Aorta (tissue), 5 donors: ENCODE data around the gene NCKAP5. TPM values are rescaled to one million over a fixed set of nuclear protein-coding genes. Genes with fewer than 3 reads are reported as not detected.

Experiments used
- ATAC-seq: fragments of 200-7000 bp; cut with Tn5 transposase; one replicate; pipeline ENCODE4 v1.9.1; 2022; ENCODE audit warnings: moderate library complexity; ENCODE audit not compliant: low FRiP score
- DNase-seq, 2 donors: peaks; one replicate each; pipeline ENCODE4 v3.0.0-alpha.2; 2020
- H3K27ac ChIP-seq, 2 donors: one replicate each; pipeline ENCODE4 v1.5.1; 2013; ENCODE audit warnings: low read length in 2 of 2, mild to moderate bottlenecking in 2 of 2, moderate library complexity in 2 of 2, control low read depth in 1 of 2, inconsistent platforms in 1 of 2, low read depth in 1 of 2
- H3K27me3 ChIP-seq, 2 donors: one replicate each; pipeline ENCODE4 v1.6.1; 2013; ENCODE audit warnings: control low read depth in 1 of 2, low read length in 1 of 2, mild to moderate bottlenecking in 1 of 2, moderate library complexity in 1 of 2; ENCODE audit not compliant: insufficient read depth in 2 of 2, control insufficient read depth in 1 of 2
- H3K36me3 ChIP-seq, 2 donors: one replicate each; pipeline ENCODE4 v1.6.1; 2013; ENCODE audit warnings: control low read depth in 1 of 2, low read length in 1 of 2, mild to moderate bottlenecking in 1 of 2; ENCODE audit not compliant: insufficient read depth in 2 of 2, control insufficient read depth in 1 of 2
- H3K4me1 ChIP-seq, 2 donors: one replicate each; pipeline ENCODE4 v1.6.1; 2013; ENCODE audit warnings: low read length in 2 of 2, control low read depth in 1 of 2, mild to moderate bottlenecking in 1 of 2, moderate library complexity in 1 of 2; ENCODE audit not compliant: insufficient read depth in 2 of 2, control insufficient read depth in 1 of 2
- H3K4me3 ChIP-seq, 2 donors: one replicate each; pipeline ENCODE4 v1.5.1; 2013; ENCODE audit warnings: low read length in 2 of 2, control low read depth in 1 of 2, mild to moderate bottlenecking in 1 of 2
- H3K9me3 ChIP-seq: one replicate; pipeline ENCODE4 v1.6.1; 2013; ENCODE audit warnings: mild to moderate bottlenecking, low read length; ENCODE audit not compliant: control insufficient read depth
- WGBS, 2 donors: extraction: QIAGEN DNeasy Blood & Tissue Kit; methylation state at CpG; one replicate each; pipeline ENCODE4 v1.1.7; 2013; 5-methylcytosine and 5-hydroxymethylcytosine counted together
- intact Hi-C, 2 donors: fragments of 100-400 bp; cut with DNase I; formaldehyde crosslinking; loops; one replicate each; pipeline versions ENCODE4 v1.14.2 to v1.15.0; 2022
- polyA plus RNA-seq, 2 donors: library from polyadenylated mRNA; stranded (reverse); fragments of 200-250 nt; gene quantifications; one replicate each; pipeline ENCODE4 v1.2.3, GENCODE V29; 2013
- total RNA-seq, 2 donors: library from RNA; stranded (reverse); fragmentation: NEBNext Ultra II Directional; extraction: Animal tissue kit (Norgen Biotek cat#: 25700); gene quantifications; one replicate each; pipeline ENCODE4 v1.2.1, GENCODE V29; 2021
- donor health status: healthy with polysubstance abuse.
- donor health status: Bipolar disorder and iron deficiency.
- donor health status: DM: no; HTN: no; CAD: no.
- donor health status: DM: no; HTN: no; CAD: no.
- donor health status: DM: yes; HTN: yes; CAD: no.

NCKAP5 gene
- total and polyA plus RNA-seq, 4 donors: 0.75 to 7.5 (median 2.4) TPM; not detected in 1

- no peaks in the 10 kb centered on the region for H3K4me1 ChIP-seq
- no peaks in the 10 kb centered on the region for H3K9me3 ChIP-seq
- H3K4me3 ChIP-seq: no peak overlapping the region
- intact Hi-C loops: no loop called here
- no peaks in the 10 kb centered on the region for H3K27me3 ChIP-seq
- no peak overlapping the region for H3K27ac ChIP-seq
- no peak for DNase-seq
- 88 to 89% methylated on average over 8 of the region's 8 CpGs for WGBS, 2 donors
- ATAC-seq: no peak
- no peaks in the 10 kb centered on the region for H3K36me3 ChIP-seq
These were observed 774.7 kb downstream of the NCKAP5 start for GRCh38 chr2:132793532-132793931.

- no peaks in the 10 kb centered on the region for H3K27me3 ChIP-seq
- DNase-seq (no peak), ATAC-seq (no peak)
- intact Hi-C loops: no loop called here
- WGBS, 2 donors: 10 to 14% methylated on average over 4 of the region's 4 CpGs
- H3K9me3 ChIP-seq: no peaks in the 10 kb centered on the region
- H3K27ac ChIP-seq: no peak overlapping the region
- H3K4me3 ChIP-seq: no peak overlapping the region
- H3K36me3 ChIP-seq: no peaks in the 10 kb centered on the region
- H3K4me1 ChIP-seq: no peaks in the 10 kb centered on the region
These were observed 778.0 kb downstream of the NCKAP5 start for GRCh38 chr2:132790207-132790785.

- intact Hi-C loops: no loop called here
- Histone ChIP-seq H3K4me1 (no peaks in the 10 kb centered on the region), H3K27me3 (no peaks in the 10 kb centered on the region), H3K4me3 (no peak overlapping the region), H3K27ac (no peak overlapping the region), H3K9me3 (no peaks in the 10 kb centered on the region), H3K36me3 (no peaks in the 10 kb centered on the region)
- WGBS, 2 donors: 91 to 100% methylated on average over 2 of the region's 2 CpGs
- no peak for ATAC-seq
- no peak for DNase-seq
These were observed 779.2 kb downstream of the NCKAP5 start for GRCh38 chr2:132789066-132789465.

GRCh38 chr2:132788310-132788838 lies 779.9 kb downstream of the NCKAP5 start:
- intact Hi-C loops: no loop called here
- H3K27me3 ChIP-seq: no peaks in the 10 kb centered on the region
- H3K9me3 ChIP-seq: no peaks in the 10 kb centered on the region
- no peaks in the 10 kb centered on the region for H3K4me1 ChIP-seq
- 62 to 77% methylated on average over 4 of the region's 4 CpGs for WGBS, 2 donors
- H3K4me3 ChIP-seq: no peak overlapping the region
- H3K36me3 ChIP-seq: no peaks in the 10 kb centered on the region
- no peak overlapping the region for H3K27ac ChIP-seq
- no peak for ATAC-seq
- DNase-seq: no peak

- Histone ChIP-seq H3K4me3 (no peak overlapping the region), H3K36me3 (no peaks in the 10 kb centered on the region), H3K9me3 (no peaks in the 10 kb centered on the region), H3K4me1 (no peaks in the 10 kb centered on the region), H3K27me3 (no peaks in the 10 kb centered on the region), H3K27ac (no peak overlapping the region)
- intact Hi-C loops: no loop called here
- ATAC-seq: no peak
- 78 to 80% methylated on average over 11 of the region's 11 CpGs for WGBS, 2 donors
- DNase-seq: no peak
These were observed 784.4 kb downstream of the NCKAP5 start for GRCh38 chr2:132783883-132784282.

- WGBS, 2 donors: 77 to 78% methylated on average over 7 of the region's 7 CpGs
- Histone ChIP-seq H3K27ac (no peak overlapping the region), H3K9me3 (no peaks in the 10 kb centered on the region), H3K27me3 (no peaks in the 10 kb centered on the region), H3K36me3 (no peaks in the 10 kb centered on the region), H3K4me1 (no peaks in the 10 kb centered on the region), H3K4me3 (no peak overlapping the region)
- no peak for DNase-seq
- no peak for ATAC-seq
- intact Hi-C loops: no loop called here
These were observed 786.0 kb downstream of the NCKAP5 start for GRCh38 chr2:132782176-132782783.

GRCh38 chr2:132780651-132781050 lies 787.6 kb downstream of the NCKAP5 start:
- Histone ChIP-seq H3K27me3 (no peaks in the 10 kb centered on the region), H3K9me3 (no peaks in the 10 kb centered on the region), H3K27ac (no peak overlapping the region), H3K4me3 (no peak overlapping the region), H3K36me3 (no peaks in the 10 kb centered on the region), H3K4me1 (no peaks in the 10 kb centered on the region)
- DNase-seq (no peak), ATAC-seq (no peak)
- intact Hi-C loops: no loop called here
- WGBS, 2 donors: 52% methylated on average over 5 of the region's 5 CpGs

- WGBS, 2 donors: 65 to 77% methylated on average over 1 of the region's 1 CpG
- no peaks in the 10 kb centered on the region for H3K4me1 ChIP-seq
- H3K36me3 ChIP-seq: no peaks in the 10 kb centered on the region
- no peaks in the 10 kb centered on the region for H3K9me3 ChIP-seq
- DNase-seq: no peak
- no peak overlapping the region for H3K4me3 ChIP-seq
- H3K27me3 ChIP-seq: no peaks in the 10 kb centered on the region
- no peak for ATAC-seq
- intact Hi-C loops: no loop called here
- no peak overlapping the region for H3K27ac ChIP-seq
These were observed 789.0 kb downstream of the NCKAP5 start for GRCh38 chr2:132779206-132779721.

- Histone ChIP-seq H3K27me3 (no peaks in the 10 kb centered on the region), H3K4me3 (no peak overlapping the region), H3K36me3 (no peaks in the 10 kb centered on the region), H3K4me1 (no peaks in the 10 kb centered on the region), H3K9me3 (no peaks in the 10 kb centered on the region), H3K27ac (no peak overlapping the region)
- 59 to 86% methylated on average over 3 of the region's 3 CpGs for WGBS, 2 donors
- DNase-seq (no peak), ATAC-seq (no peak)
- intact Hi-C loops: no loop called here
These were observed 792.0 kb downstream of the NCKAP5 start for GRCh38 chr2:132776287-132776686.
